Measurements from ENCODE around the gene NPPB. TPM values are rescaled to one million over a fixed set of nuclear protein-coding genes. Genes with fewer than 3 reads are reported as not detected.

NPPB gene
- total and polyA plus RNA-seq, 9 of the 15 experiments (the other 6 are each of a cell fraction or from before 2014, with no cell fraction given), result not detected

- no peak for TF ChIP-seq ZFP91 (CRISPR knock-in tag; IDR thresholded peaks at IDR 0.05)
- TF ChIP-seq CBFB (CRISPR knock-in tag; IDR thresholded peaks at IDR 0.05), result peak; percentile 70; the same call in 1 of the 2 replicates
- no peak for TF ChIP-seq JUNB (CRISPR knock-in tag; conservative IDR thresholded peaks at IDR 0.05)
- 0 out of 4 replicates have a peak, but pooled peaks of 1 of the 2 experiments have one; percentile 41 for TF ChIP-seq FOXA3 (CRISPR knock-in tag; conservative IDR thresholded peaks at IDR 0.05 in 1 of 2, IDR thresholded peaks at IDR 0.05 in 1 of 2)
- TF ChIP-seq, protein P1, sequence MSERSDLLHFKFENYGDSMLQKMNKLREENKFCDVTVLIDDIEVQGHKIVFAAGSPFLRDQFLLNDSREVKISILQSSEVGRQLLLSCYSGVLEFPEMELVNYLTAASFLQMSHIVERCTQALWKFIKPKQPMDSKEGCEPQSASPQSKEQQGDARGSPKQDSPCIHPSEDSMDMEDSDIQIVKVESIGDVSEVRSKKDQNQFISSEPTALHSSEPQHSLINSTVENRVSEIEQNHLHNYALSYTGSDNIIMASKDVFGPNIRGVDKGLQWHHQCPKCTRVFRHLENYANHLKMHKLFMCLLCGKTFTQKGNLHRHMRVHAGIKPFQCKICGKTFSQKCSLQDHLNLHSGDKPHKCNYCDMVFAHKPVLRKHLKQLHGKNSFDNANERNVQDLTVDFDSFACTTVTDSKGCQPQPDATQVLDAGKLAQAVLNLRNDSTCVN (CRISPR knock-in tag; IDR thresholded peaks at IDR 0.05), result no peak
- TF ChIP-seq HCFC1 (IDR thresholded peaks at IDR 0.05; ENCODE audit: low read depth, low read length), result no peak
- TF ChIP-seq ZNF77 (CRISPR knock-in tag; IDR thresholded peaks at IDR 0.05), result no peak
- peak; percentile 78; the same call in 1 of the 2 replicates for TF ChIP-seq ZZZ3 (IDR thresholded peaks at IDR 0.05)
- no peak for TF ChIP-seq FUS (optimal IDR thresholded peaks at IDR 0.05; ENCODE audit: low read depth, low read length)
- no peak for TF ChIP-seq EHMT2 (IDR thresholded peaks at IDR 0.05)
- TF ChIP-seq NR2C2 (CRISPR knock-in tag; IDR thresholded peaks at IDR 0.05), result 0 out of 2 replicates have a peak, but pooled peaks have one; percentile 15
- no peak for TF ChIP-seq NR2C2 (tag; IDR thresholded peaks at IDR 0.05)
- TF ChIP-seq BRF2 (IDR thresholded peaks at IDR 0.05; ENCODE audit: borderline replicate concordance, insufficient read depth, insufficient read length), result no peak
- TF ChIP-seq ZNF174 (CRISPR knock-in tag; IDR thresholded peaks at IDR 0.05), result no peak
- peak in 1 of 2 experiments; percentile 36; a peak in 1 of 4 replicates for TF ChIP-seq CSDE1 (IDR thresholded peaks at IDR 0.05)
- peak; percentile 91 for TF ChIP-seq CC2D1A (IDR thresholded peaks at IDR 0.05)
- peak; percentile 100 for TF ChIP-seq SMC3 (conservative IDR thresholded peaks at IDR 0.05; ENCODE audit: insufficient read depth, low read depth, low read length)
Observed at GRCh38 chr1:11838349-11839272, 20.1 kb downstream of the NPPB start (continued).

Measured in K562 (cell line).